Effector memory CD4-positive, alpha-beta T cell (primary cell): ENCODE measurements around the gene TTC4.

ENCODE experiments used
- DNase-seq, 3 donors: peaks; one replicate each; pipeline ENCODE4 v3.0.0-alpha.2; 2020
- H3K27ac ChIP-seq: 2 replicates; pipeline ENCODE4 v1.7.0; 2013; ENCODE audit warnings: mild to moderate bottlenecking, low read length, moderate library complexity; ENCODE audit not compliant: insufficient read depth, poor library complexity, severe bottlenecking
- H3K27me3 ChIP-seq: replicated peaks from 2 replicates; pipeline ENCODE4 v1.7.0; 2013; ENCODE audit warnings: mild to moderate bottlenecking, low read length; ENCODE audit not compliant: insufficient read depth, control insufficient read depth, poor library complexity, severe bottlenecking
- H3K36me3 ChIP-seq: 2 replicates; pipeline ENCODE4 v1.7.0; 2013; ENCODE audit warnings: mild to moderate bottlenecking, low read length, moderate library complexity; ENCODE audit not compliant: control insufficient read depth, insufficient read depth
- H3K4me1 ChIP-seq: 2 replicates; pipeline ENCODE4 v1.7.0; 2013; ENCODE audit warnings: low read length, mild to moderate bottlenecking; ENCODE audit not compliant: control insufficient read depth, insufficient read depth, poor library complexity, severe bottlenecking
- H3K4me3 ChIP-seq: 2 replicates; pipeline ENCODE4 v1.7.0; 2013; ENCODE audit warnings: low read length, low read depth, mild to moderate bottlenecking; ENCODE audit not compliant: insufficient read depth, poor library complexity, severe bottlenecking
- H3K9me3 ChIP-seq: 2 replicates; pipeline ENCODE4 v1.7.0; 2013; ENCODE audit warnings: mild to moderate bottlenecking, low read length, moderate library complexity; ENCODE audit not compliant: control insufficient read depth

The TTC4 gene

DNA sequence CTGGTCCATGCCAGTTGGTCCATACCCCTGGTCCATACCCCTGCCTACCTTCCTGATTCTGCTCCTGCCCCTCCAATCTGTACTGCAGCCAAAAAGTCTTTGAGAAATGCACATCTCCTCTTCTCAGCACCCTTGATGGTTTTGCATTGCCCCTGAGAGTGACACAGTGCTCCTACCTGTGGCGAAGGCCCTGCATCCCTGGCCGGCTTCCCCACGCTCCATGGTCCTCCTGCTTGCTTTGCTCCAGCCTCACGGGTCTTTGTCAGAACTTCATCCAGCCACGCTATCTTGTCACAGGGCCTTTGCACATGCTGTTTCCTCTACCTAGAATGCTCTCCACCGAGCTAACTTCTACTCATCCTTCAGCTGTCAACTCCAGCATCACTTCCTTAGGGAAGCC is 32.2 kb upstream of the TTC4 start:
- Histone ChIP-seq H3K4me1 (no peaks in the 10 kb centered on the region), H3K27me3 (no peaks in the 10 kb centered on the region), H3K36me3 (no peaks in the 10 kb centered on the region), H3K9me3 (no peaks in the 10 kb centered on the region), H3K4me3 (no peak overlapping the region), H3K27ac (no peak overlapping the region)
- DNase-seq: no peak

DNA sequence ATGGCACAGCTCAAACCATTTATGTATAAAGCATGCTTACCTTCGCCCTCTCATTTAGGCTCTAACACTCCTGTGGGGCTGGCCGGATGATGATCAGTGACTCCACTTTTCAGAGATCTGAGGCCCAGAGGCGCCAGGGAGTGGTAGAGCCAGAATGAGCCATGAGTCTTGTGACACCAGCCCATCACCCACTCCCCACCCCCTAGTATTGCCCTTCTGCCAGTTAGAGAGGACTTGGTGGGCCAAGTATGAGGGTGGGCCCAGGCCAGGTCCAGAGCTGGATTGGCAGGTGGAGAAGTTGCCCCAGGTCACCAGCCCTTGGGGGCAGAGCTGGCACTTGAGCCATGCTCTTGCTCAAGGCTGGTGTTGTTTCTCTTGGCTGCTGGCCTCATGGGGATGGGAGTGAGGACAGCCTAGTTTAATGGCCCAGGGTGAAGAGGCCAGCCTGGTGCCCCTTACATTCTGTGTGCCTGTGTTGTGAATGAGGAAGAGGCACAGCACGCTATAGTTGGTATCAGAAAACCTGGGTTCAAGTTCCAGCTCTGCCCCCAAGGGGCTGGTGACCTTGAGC is 30.2 kb upstream of the TTC4 start:
- no peak overlapping the region for H3K27ac ChIP-seq
- no peaks in the 10 kb centered on the region for H3K9me3 ChIP-seq
- H3K4me3 ChIP-seq: no peak overlapping the region
- DNase-seq: no peak
- H3K27me3 ChIP-seq: no peaks in the 10 kb centered on the region
- no peaks in the 10 kb centered on the region for H3K36me3 ChIP-seq
- no peaks in the 10 kb centered on the region for H3K4me1 ChIP-seq

DNA sequence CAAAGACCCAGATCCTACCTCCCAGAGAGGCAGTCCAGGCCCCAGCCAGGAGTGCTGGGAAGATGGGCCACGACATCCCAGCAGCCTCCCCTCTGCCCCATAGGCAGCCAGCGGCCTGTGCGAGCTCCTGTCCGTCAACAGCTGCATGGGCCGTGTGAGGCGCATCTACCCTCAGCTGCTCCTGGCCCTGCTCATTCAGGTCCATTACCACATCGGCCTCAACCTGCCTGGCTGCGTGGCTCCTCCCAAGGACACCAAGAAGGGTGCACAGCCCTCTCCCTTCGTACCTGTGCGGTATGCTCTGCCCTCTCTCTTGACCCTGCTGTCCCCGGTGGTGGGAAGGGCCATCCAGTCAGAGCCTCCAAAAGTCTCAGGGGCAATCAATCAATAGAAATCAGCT is 29.5 kb upstream of the TTC4 start:
- H3K9me3 ChIP-seq: no peaks in the 10 kb centered on the region
- no peaks in the 10 kb centered on the region for H3K36me3 ChIP-seq
- no peak overlapping the region for H3K4me3 ChIP-seq
- no peaks in the 10 kb centered on the region for H3K27me3 ChIP-seq
- H3K4me1 ChIP-seq: no peaks in the 10 kb centered on the region
- DNase-seq: no peak
- no peak overlapping the region for H3K27ac ChIP-seq

DNA sequence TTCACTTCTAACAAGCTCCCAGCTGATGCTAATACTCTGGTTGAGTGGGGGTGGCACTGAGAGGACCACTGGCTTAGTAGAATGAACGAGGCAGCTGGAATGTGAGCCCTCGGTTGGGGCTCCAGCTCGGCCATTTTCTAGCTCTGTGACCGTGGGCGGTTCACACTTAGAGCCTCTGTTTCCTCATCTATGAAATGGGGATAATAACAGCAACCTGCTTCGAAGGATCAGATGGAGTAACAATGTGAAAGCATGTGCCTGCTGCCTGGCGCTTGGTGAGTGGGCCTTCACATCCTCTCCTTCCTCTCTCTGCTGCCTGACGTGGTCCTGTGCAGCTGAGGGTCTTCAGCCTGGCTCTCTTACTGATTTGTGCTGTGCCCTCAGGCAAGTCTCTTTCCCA is 20.9 kb upstream of the TTC4 start:
- Histone ChIP-seq H3K27ac (no peak overlapping the region), H3K36me3 (no peaks in the 10 kb centered on the region), H3K4me3 (no peak overlapping the region), H3K27me3 (no peaks in the 10 kb centered on the region), H3K4me1 (no peaks in the 10 kb centered on the region), H3K9me3 (no peaks in the 10 kb centered on the region)
- DNase-seq: no peak

DNA sequence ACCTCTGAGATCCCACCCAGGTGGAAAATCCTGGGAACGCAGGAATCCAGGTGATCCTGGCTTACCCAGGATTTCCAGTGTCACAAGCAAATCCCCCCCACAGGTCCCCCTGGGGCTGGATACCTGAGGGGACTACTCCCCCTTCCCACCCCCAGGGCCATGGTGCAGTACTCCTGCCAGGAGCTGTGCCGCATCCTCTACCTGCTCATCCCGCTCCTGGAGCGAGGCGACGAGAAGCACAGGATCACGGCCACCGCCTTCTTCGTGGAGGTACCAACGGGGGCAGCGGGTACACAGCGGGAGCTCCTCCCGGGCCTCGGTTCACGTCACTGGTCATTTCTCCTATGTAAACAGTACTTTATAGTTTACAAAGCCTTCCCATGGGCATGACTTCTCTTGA is 20.4 kb upstream of the TTC4 start:
- Histone ChIP-seq H3K9me3 (no peaks in the 10 kb centered on the region), H3K4me1 (no peaks in the 10 kb centered on the region), H3K27ac (no peak overlapping the region), H3K36me3 (no peaks in the 10 kb centered on the region), H3K27me3 (no peaks in the 10 kb centered on the region), H3K4me3 (no peak overlapping the region)
- no peak for DNase-seq

DNA sequence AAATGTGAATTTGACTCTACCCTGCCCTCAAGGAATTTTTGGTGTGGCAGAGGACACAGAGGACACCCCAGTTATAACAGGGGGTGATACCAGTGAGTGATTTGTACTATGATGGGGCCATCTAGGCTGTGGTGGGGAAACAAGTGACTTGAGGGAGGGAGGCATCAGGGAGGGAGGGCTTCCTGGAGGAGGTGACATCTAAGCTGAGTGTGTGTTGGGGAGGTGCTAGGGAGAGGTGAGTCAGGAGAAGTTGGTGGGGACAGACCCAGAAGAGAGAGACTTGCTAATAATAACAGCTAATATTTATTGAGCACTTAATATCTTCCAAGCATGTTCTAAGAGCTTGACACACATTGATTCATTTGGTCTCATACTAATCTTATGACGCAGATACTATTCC is 19.9 kb upstream of the TTC4 start:
- DNase-seq: no peak
- Histone ChIP-seq H3K9me3 (no peaks in the 10 kb centered on the region), H3K36me3 (no peaks in the 10 kb centered on the region), H3K4me1 (no peaks in the 10 kb centered on the region), H3K27ac (no peak overlapping the region), H3K4me3 (no peak overlapping the region), H3K27me3 (no peaks in the 10 kb centered on the region)

DNA sequence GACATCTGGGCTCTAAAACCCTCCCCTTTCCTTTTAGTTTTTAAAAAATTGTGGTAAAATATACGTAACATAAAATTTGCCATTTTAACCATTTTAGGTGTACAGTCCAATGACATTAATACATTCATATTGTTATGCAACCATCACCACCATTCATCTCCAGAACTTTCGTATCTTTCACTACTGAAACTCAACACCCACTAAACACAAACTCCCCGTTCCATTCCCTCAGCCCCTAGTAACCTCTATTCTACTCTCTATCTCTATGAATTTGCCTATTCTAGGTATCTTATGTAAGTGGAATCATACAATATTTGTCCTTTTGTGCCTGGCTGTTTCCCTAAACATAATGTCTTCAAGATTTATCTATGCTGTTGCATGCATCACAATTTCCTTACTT is 19.4 kb upstream of the TTC4 start:
- DNase-seq: no peak
- H3K4me3 ChIP-seq: no peak overlapping the region
- no peaks in the 10 kb centered on the region for H3K27me3 ChIP-seq
- H3K27ac ChIP-seq: no peak overlapping the region
- H3K36me3 ChIP-seq: no peaks in the 10 kb centered on the region
- no peaks in the 10 kb centered on the region for H3K9me3 ChIP-seq
- no peaks in the 10 kb centered on the region for H3K4me1 ChIP-seq

DNA sequence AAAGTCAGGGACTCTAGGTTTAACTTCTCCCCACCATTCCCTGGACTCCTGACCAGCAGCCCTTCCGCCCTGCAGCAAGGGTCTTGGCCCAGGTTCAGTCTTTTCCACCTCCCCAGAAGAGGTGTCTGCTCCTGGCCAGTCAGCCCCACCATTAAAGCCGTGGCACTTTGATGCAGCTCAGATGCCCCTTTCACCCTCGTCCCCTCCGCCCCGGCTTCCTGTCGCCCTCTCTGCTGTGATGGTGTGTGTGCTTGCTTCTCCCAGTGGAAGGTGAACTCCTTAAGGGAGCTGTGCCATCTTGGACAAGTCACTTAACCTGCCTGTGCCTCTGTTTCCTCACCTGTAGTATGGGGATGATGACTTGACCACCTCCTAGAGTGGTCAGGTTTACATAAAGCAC is 17.8 kb upstream of the TTC4 start:
- DNase-seq: no peak
- Histone ChIP-seq H3K27me3 (no peaks in the 10 kb centered on the region), H3K27ac (no peak overlapping the region), H3K36me3 (no peaks in the 10 kb centered on the region), H3K4me3 (no peak overlapping the region), H3K4me1 (no peaks in the 10 kb centered on the region), H3K9me3 (no peaks in the 10 kb centered on the region)

DNA sequence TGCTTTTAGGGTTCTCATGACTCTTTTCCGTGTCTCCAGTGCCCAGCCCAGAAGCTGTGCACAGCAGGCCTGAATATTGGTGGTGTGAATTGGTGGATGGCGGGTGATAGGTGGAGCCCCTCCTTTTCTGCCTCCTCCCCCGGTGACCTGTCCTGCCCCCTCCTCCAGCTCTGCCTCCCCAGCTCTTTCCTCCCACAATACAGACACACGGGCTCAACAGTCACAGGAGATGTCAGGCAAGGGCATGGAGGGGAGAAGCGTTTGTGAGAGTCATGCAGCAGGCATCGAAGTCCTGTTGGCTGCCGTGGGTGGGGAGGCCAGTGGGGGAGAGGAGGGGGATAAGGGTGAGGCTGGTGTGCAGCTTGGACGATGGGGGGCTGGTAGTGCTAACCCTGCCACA is 17.3 kb upstream of the TTC4 start:
- no peaks in the 10 kb centered on the region for H3K27me3 ChIP-seq
- no peak overlapping the region for H3K4me3 ChIP-seq
- DNase-seq: no peak
- no peaks in the 10 kb centered on the region for H3K4me1 ChIP-seq
- no peak overlapping the region for H3K27ac ChIP-seq
- H3K9me3 ChIP-seq: no peaks in the 10 kb centered on the region
- H3K36me3 ChIP-seq: no peaks in the 10 kb centered on the region

DNA sequence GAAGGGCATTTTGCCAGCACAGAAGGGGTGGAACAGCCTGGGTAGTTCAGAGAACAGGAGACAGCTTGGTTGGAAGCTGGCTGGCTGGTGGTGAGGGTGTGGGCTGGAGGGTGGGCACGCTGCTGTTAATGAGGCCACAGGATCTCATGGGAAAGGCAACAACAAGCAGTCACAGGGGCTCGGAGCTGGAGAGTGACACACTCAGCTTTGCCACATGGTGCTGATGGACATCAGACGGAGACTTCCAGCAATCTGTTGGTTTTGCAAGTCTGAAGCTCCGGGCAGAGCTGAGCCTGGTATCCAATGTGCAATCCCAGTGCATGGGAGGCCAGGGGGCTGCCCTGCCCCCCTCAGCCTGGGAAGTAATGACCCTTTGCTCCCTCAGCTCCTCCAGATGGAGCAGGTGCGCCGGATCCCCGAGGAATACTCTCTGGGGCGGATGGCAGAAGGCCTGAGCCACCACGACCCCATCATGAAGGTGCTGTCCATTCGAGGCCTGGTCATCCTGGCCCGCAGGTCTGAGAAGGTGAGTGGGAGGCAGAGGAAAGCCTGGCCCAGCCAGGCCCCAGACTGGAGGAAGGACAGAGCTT is 15.6 kb upstream of the TTC4 start:
- no peak for DNase-seq
- no peaks in the 10 kb centered on the region for H3K9me3 ChIP-seq
- H3K27ac ChIP-seq: no peak overlapping the region

More for the DNA sequence above, 15.6 kb upstream of the TTC4 start:
- H3K36me3 ChIP-seq: no peaks in the 10 kb centered on the region
- H3K4me1 ChIP-seq: no peaks in the 10 kb centered on the region
- no peak overlapping the region for H3K4me3 ChIP-seq
- no peaks in the 10 kb centered on the region for H3K27me3 ChIP-seq
